Keratinocyte (primary cell): ENCODE results near the gene TRAPPC2L. TPM values are rescaled to one million over a fixed set of nuclear protein-coding genes. Genes with fewer than 3 reads are reported as not detected.

ENCODE experiments used
- DNase-seq: peaks from one replicate; pipeline ENCODE4 v3.0.0-alpha.2; 2011; ENCODE audit warnings: low read depth, missing footprints, low spot score
- FAIRE-seq: peaks from 2 replicates; lab custom pipeline; 2011; peaks lifted over from hg19 to GRCh38; lab: Jason Lieb, UNC
- H2AFZ ChIP-seq: 2 replicates; pipeline ENCODE4 v1.6.0; 2012; ENCODE audit warnings: low read length, control low read depth, inconsistent platforms; ENCODE audit not compliant: control insufficient read depth
- H3K27ac ChIP-seq: 2 replicates; pipeline ENCODE4 v1.5.1; 2011; ENCODE audit warnings: low read length; ENCODE audit not compliant: control insufficient read depth, insufficient read depth
- H3K27me3 ChIP-seq: 3 replicates; pipeline ENCODE4 v1.6.0; 2011; ENCODE audit warnings: low read length; ENCODE audit not compliant: control insufficient read depth, insufficient read depth; ENCODE audit errors: extremely low read depth
- H3K36me3 ChIP-seq, 2 experiments: 2 replicates in 1 of 2; 3 replicates in 1 of 2; pipeline ENCODE4 v1.5.1; 2011; ENCODE audit warnings: low read length in 2 of 2, mild to moderate bottlenecking in 1 of 2; ENCODE audit not compliant: control insufficient read depth in 2 of 2, insufficient read depth in 2 of 2; ENCODE audit errors: extremely low read depth in 1 of 2
- H3K4me1 ChIP-seq: 3 replicates; pipeline ENCODE4 v1.5.1; 2011; ENCODE audit warnings: low read length; ENCODE audit not compliant: control insufficient read depth, insufficient read depth; ENCODE audit errors: extremely low read depth
- H3K4me2 ChIP-seq: 3 replicates; pipeline ENCODE4 v1.6.0; 2011; ENCODE audit warnings: low read depth, low read length; ENCODE audit not compliant: control insufficient read depth, insufficient read depth; ENCODE audit errors: extremely low read depth
- H3K4me3 ChIP-seq, 3 experiments: fragments of 200-600 bp in 1 of 3; sonication (generic) in 1 of 3; 2 replicates in 2 of 3; 3 replicates in 1 of 3; pipeline ENCODE4 v1.5.1; 2011 to 2016; ENCODE audit warnings: low read length in 3 of 3, mild to moderate bottlenecking in 3 of 3, control low read depth in 2 of 3, inconsistent platforms in 1 of 3, low read depth in 1 of 3, mixed read lengths in 1 of 3, mixed run types in 1 of 3, moderate library complexity in 1 of 3; ENCODE audit not compliant: control insufficient read depth in 2 of 3, insufficient read depth in 2 of 3; ENCODE audit errors: extremely low read depth in 1 of 3
- H3K79me2 ChIP-seq: 2 replicates; pipeline ENCODE4 v1.6.0; 2012; ENCODE audit warnings: low read length; ENCODE audit not compliant: control insufficient read depth, insufficient read depth
- H3K9ac ChIP-seq: 3 replicates; pipeline ENCODE4 v1.6.0; 2011; ENCODE audit warnings: low read length; ENCODE audit not compliant: control insufficient read depth, insufficient read depth; ENCODE audit errors: extremely low read depth
- H3K9me1 ChIP-seq: 3 replicates; pipeline ENCODE4 v1.6.0; 2011; ENCODE audit warnings: low read length; ENCODE audit not compliant: control insufficient read depth, insufficient read depth; ENCODE audit errors: extremely low read depth
- H3K9me3 ChIP-seq: 2 replicates; pipeline ENCODE4 v1.5.1; 2012; ENCODE audit warnings: low read depth, low read length; ENCODE audit not compliant: control insufficient read depth
- H4K20me1 ChIP-seq: 3 replicates; pipeline ENCODE4 v1.6.0; 2011; ENCODE audit warnings: low read length; ENCODE audit not compliant: control insufficient read depth, insufficient read depth; ENCODE audit errors: extremely low read depth
- EZH2 ChIP-seq: IDR thresholded peaks from one replicate; pipeline ENCODE4 v1.6.1; 2012; ENCODE audit warnings: inconsistent platforms, mild to moderate bottlenecking, low read length, moderate library complexity
- dilution Hi-C: fragments of 300-500 bp; cut with MboI; formaldehyde crosslinking; loops from one replicate; pipeline ENCODE4 v1.7.0; 2020; ENCODE audit warnings: low sequenced_read_pairs; ENCODE audit not compliant: extremely low pct_ligation_motif_present
- polyA plus RNA-seq, 5 experiments: library from polyadenylated mRNA; depleted of rRNA in 3 of 5; stranded (reverse) in 3 of 5; stranded (forward) in 1 of 5; unstranded in 1 of 5; fragments of >200 nt; gene quantifications; 1 replicate in 1 of 5; 2 replicates in 3 of 5; 3 replicates in 1 of 5; pipeline versions ENCODE4 v1.2.1 to v1.2.3, GENCODE V29; 2011 to 2012; ENCODE audit warnings: missing spikeins in 2 of 5, low read depth in 1 of 5, low replicate concordance in 1 of 5
- TF ChIP-seq, protein P1 (sequence below), 3 experiments: IDR thresholded peaks in 1 of 3; conservative IDR thresholded peaks in 1 of 3; optimal IDR thresholded peaks in 1 of 3; 2 replicates in 2 of 3; 3 replicates in 1 of 3; pipeline versions ENCODE3 to v1.5.1; 2011; ENCODE audit warnings: low read length in 3 of 3, mild to moderate bottlenecking in 3 of 3, moderate library complexity in 2 of 3, control low read depth in 1 of 3, inconsistent platforms in 1 of 3; ENCODE audit not compliant: insufficient read depth in 2 of 3; ENCODE audit errors: extremely low read depth in 1 of 3

TRAPPC2L gene
- polyA plus RNA-seq, 1 donor (not counting 4 experiments of a cell fraction or from before 2014, with no cell fraction given), result 139 TPM

DNA sequence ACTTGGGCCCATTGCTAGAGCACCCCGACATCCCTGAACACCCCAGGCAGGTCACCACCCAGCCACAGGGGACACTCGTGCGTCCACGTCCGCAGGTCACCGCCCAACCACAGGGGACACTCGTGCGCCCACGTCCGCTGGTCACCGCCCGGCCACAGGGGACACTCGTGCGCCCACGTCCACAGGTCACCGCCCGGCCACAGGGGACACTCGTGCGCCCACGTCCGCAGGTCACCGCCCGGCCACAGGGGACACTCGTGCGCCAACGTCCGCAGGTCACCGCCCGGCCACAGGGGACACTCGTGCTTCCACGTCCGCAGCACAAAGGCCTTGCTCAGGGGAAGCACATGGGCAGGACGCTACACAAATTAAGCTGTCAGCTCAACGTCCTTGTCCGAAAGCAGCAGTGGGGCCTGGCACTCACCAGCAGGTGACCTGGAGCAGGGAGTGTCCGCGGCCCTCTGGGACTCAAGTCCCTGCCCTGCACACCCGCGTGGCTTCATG, 17.8 kb upstream of the TRAPPC2L start:
- Histone ChIP-seq H3K4me3 (no peak overlapping the region), H3K36me3 (peaks cover 0 to 21% of the 10 kb centered on the region in 2 experiments), H3K79me2 (no peaks in the 10 kb centered on the region), H3K27me3 (no peaks in the 10 kb centered on the region), H3K9me1 (no peaks in the 10 kb centered on the region), H3K27ac (no peak overlapping the region), H2AFZ (no peak overlapping the region), H3K9me3 (no peaks in the 10 kb centered on the region), H3K9ac (no peak overlapping the region), H4K20me1 (no peaks in the 10 kb centered on the region), H3K4me2 (no peak overlapping the region), H3K4me1 (no peaks in the 10 kb centered on the region)
- FAIRE-seq (no peak), DNase-seq (no peak)
- TF ChIP-seq, protein P1, sequence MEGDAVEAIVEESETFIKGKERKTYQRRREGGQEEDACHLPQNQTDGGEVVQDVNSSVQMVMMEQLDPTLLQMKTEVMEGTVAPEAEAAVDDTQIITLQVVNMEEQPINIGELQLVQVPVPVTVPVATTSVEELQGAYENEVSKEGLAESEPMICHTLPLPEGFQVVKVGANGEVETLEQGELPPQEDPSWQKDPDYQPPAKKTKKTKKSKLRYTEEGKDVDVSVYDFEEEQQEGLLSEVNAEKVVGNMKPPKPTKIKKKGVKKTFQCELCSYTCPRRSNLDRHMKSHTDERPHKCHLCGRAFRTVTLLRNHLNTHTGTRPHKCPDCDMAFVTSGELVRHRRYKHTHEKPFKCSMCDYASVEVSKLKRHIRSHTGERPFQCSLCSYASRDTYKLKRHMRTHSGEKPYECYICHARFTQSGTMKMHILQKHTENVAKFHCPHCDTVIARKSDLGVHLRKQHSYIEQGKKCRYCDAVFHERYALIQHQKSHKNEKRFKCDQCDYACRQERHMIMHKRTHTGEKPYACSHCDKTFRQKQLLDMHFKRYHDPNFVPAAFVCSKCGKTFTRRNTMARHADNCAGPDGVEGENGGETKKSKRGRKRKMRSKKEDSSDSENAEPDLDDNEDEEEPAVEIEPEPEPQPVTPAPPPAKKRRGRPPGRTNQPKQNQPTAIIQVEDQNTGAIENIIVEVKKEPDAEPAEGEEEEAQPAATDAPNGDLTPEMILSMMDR (optimal IDR thresholded peaks at IDR 0.05 in 1 of 3, IDR thresholded peaks at IDR 0.05 in 1 of 3, conservative IDR thresholded peaks at IDR 0.05 in 1 of 3; ENCODE audit: extremely low read depth in 1 of 3, insufficient read depth in 2 of 3, low read length in 3 of 3), result no peak
- TF ChIP-seq EZH2, result no peak
- dilution Hi-C loops, result no loop called here

DNA sequence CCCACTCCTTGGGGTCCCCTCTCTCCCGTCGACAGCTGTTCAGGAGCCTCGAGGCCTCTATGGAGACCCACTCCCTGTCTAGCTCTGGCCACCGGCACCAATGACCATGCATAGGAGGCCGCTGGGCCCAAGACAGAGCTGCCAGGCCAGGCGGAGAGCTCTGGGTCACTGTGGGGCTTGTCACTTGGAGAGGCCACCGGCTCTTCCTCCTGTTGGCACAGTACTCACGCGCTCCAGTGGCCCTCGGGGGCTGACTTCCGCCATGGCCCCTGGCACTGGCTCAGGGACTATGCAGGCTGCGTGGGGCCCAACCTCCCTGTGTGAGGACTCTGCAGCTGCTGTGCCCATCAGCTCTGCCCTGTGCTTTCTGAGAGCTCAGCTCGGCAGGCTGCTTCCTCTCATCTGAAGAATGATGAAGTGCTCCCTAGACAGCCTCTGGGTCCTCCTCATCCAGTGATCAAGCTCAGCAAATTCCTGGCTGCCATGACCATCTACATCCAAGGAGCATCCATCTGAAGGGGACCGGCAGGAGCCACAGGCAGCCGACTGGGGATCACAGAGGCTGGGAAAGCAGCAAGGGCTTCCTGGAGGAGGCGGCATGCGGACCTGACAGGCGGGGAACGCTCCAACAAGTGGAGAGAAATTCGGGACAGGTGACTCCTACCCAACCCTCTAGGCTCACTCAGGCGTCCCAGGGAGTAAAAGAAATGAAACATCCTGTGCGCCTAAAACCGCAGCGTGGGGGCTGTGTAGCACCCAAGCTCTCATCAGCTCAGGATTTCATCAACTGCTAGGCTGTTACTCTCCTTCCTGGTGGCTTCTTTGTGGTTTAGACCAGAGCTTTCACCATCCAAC, 17.0 kb upstream of the TRAPPC2L start:
- Histone ChIP-seq H2AFZ (no peak overlapping the region), H3K4me2 (no peak overlapping the region), H3K27ac (no peak overlapping the region), H3K9me1 (no peaks in the 10 kb centered on the region), H3K79me2 (no peaks in the 10 kb centered on the region), H4K20me1 (no peaks in the 10 kb centered on the region), H3K4me1 (no peaks in the 10 kb centered on the region), H3K9ac (no peak overlapping the region), H3K9me3 (no peaks in the 10 kb centered on the region), H3K4me3 (no peak overlapping the region), H3K27me3 (no peaks in the 10 kb centered on the region), H3K36me3 (peaks cover 0 to 18% of the 10 kb centered on the region in 2 experiments)
- DNase-seq (no peak), FAIRE-seq (no peak)
- dilution Hi-C loops, result no loop called here
- TF ChIP-seq, protein P1 (optimal IDR thresholded peaks at IDR 0.05 in 1 of 3, IDR thresholded peaks at IDR 0.05 in 1 of 3, conservative IDR thresholded peaks at IDR 0.05 in 1 of 3; ENCODE audit: extremely low read depth in 1 of 3, insufficient read depth in 2 of 3, low read length in 3 of 3), result no peak
- TF ChIP-seq EZH2, result no peak
